ENCODE measurements around the gene MAGIX. TPM values are rescaled to one million over a fixed set of nuclear protein-coding genes. Genes with fewer than 3 reads are reported as not detected.

MAGIX gene
- total RNA-seq (2022; extraction: Qiagen RNA extraction), result 2.3 to 3.5 TPM (median 3.2 TPM) in 5 replicates

DNA sequence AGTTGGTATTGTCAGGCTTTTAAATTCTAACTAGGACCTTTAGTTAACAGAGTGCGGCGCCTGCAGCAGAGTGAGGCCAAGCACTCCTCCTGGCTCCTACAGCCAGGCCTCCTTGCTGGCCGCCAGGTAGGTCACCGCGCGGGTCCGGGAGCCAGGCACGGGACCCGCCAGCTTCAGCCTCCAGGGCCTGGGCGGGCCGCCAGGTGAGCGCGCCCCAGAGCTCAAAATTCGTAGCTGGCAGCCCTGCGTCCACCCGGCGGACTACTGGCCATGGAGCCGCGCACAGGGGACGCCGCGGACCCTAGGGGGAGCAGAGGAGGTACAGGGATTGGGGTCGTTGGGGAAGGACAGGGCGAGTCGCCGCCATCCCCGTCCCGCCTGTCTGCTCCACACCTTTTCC lies at the start of gene MAGIX:
TSS of gene MAGIX (plus strand) at position 139 of the 400 bp plus-strand sequence. CDS start at position 271, 132 bp downstream.

DNA sequence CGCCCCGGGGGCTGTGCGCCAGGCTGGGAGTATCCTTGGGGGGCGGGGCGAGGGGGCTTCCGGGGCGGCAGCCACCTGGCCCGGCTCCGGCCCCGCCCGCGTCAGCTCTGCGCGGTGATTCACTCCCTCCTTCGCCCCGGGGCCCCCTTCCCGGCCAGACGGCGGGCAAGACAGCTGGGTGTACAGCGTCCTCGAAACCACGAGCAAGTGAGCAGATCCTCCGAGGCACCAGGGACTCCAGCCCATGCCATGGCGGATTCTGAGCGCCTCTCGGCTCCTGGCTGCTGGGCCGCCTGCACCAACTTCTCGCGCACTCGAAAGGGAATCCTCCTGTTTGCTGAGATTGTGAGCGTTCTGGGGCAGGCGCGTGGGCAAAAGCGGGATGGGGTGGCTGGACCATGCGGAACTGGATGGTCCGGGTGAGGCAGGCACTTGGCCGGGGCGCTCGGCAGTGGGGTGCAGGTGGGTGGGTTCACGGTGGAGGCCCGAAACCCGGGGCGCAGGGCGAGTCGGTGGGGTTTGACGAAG lies 9.3 kb downstream of the MAGIX start, which contains the start of gene PLP2:
TSS of gene PLP2 (plus strand) at position 147 of the 528 bp plus-strand sequence. CDS start at position 250, 103 bp downstream.

DNA sequence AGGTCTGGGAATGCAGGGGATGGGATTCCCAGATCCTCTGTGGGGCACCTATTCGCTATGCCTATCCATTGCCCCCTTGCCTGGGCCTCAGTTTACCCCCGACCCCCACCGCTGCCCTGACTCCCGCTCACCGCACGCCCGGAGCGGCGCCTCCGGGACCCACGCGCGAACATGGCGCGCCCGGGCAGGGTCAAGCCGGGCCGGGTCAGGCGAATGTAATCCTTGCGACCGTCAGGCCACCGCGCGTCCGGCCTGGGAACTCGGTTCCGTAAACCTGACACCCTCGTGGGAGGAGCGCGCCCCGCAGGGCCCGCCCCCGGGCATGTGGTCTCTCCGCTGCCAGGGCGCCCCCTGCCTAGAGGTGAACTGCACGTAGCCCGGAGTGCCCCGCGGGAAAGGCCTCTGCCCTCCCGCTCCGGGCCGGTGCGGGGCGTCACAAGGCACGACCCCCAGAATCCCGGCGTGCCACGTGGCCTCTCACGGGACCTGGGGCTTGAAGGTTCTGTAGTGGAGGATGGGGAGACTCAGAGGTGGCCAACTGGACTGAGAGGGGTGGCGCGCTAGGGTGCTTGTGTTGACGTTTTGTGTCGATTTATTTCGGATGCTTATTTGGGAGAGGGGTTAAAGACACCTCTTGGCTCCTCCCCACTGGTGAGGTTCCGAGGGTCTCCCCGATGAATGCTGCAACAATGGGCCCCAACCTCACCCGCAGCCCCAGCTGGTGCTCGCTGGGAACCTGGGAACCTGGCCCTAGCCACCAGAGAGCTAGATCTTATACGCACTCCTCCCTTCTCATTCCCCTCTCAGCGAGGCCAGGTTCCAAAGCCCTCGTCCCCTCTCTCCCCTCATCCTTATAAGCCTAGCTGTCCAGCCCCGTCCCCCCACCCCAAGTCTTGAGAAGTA lies 23.8 kb downstream of the MAGIX start, which contains the start of gene PRICKLE3:
TSS of gene PRICKLE3 (minus strand) at position 249 of the 903 bp plus-strand sequence. CDS start at position 173, 76 bp downstream.

DNA sequence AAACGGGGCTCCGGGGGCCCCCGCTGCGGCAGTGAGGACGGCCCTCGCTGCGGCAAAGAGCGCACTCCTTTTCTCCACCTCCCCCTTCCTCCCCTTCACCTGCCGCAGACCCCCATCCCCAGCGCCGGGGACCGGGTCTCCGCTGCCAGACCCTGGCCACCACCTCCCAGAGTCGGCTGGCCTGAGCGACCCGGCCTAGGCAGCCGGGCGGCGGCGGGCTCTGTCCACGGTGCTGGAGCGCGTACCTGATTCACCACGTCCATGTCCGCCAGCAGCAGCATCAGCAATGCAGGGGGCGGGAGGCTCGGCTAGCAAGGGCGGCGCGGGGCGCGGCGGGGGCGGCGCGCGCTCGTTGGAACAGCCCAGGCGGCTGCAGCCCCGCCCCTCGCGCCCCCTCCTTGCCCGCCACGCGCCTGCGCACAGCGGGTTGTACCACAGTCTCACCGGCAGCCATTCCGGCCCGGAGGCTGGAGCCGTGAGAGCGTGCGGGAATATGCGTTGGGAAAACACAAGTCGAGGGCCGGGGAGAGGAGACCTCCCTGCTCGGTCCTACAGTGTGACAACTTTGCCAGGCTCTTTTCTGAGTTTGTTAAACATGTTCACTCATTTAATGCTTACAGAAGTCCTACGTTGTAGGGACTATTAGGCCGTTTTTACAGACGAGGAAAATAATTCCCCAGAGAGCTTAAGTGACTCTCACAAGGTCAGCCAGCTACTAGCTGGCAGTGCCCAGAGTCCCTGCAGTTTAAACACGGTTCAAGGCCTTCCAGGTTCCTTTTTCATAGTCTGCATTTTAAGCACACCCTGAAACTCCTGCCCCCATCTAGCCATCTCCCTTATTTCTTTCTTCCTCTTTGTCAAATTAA lies 37.6 kb downstream of the MAGIX start, which contains the start of gene SYP:
TSS of gene SYP (minus strand) at position 288 of the 866 bp plus-strand sequence. CDS start at position 281, 7 bp downstream.

Other genes with a start within 250 kb of the MAGIX start
- 8.5 to 9.6 TPM (median 9.3 TPM) in 5 replicates for gene PIM2, start 243.7 kb upstream of the MAGIX start, total RNA-seq (2022; extraction: Qiagen RNA extraction)
- gene OTUD5, start 205.2 kb upstream of the MAGIX start, total RNA-seq (2022; extraction: Qiagen RNA extraction), result 60.5 to 66.4 TPM (median 64.7 TPM) in 5 replicates
- 0.80 to 1.4 TPM (median 0.96 TPM) in 5 replicates for gene KCND1, start 190.9 kb upstream of the MAGIX start, total RNA-seq (2022; extraction: Qiagen RNA extraction)
- 17.3 to 20.9 TPM (median 19.0 TPM) in 5 replicates for gene GRIPAP1, start 160.5 kb upstream of the MAGIX start, total RNA-seq (2022; extraction: Qiagen RNA extraction)
- gene TFE3, start 119.4 kb upstream of the MAGIX start, total RNA-seq (2022; extraction: Qiagen RNA extraction), result 41.8 to 52.7 TPM (median 51.5 TPM) in 5 replicates
- gene CCDC120, start 103.8 kb upstream of the MAGIX start, total RNA-seq (2022; extraction: Qiagen RNA extraction), result 2.7 to 3.9 TPM (median 3.2 TPM) in 5 replicates
- 35.6 to 45.6 TPM (median 42.4 TPM) in 5 replicates for gene PRAF2, start 88.8 kb upstream of the MAGIX start, total RNA-seq (2022; extraction: Qiagen RNA extraction)
- 54.9 to 60.6 TPM (median 57.5 TPM) in 5 replicates for gene WDR45, start 82.9 kb upstream of the MAGIX start, total RNA-seq (2022; extraction: Qiagen RNA extraction)
- 21.6 to 24.3 TPM (median 22.5 TPM) in 5 replicates for gene GPKOW, start 39.0 kb upstream of the MAGIX start, total RNA-seq (2022; extraction: Qiagen RNA extraction)
- gene PLP2, start 9.1 kb downstream of the MAGIX start, total RNA-seq (2022; extraction: Qiagen RNA extraction), result 366 to 455 TPM (median 433 TPM) in 5 replicates
- gene PRICKLE3, start 23.6 kb downstream of the MAGIX start, total RNA-seq (2022; extraction: Qiagen RNA extraction), result 12.4 to 18.2 TPM (median 17.1 TPM) in 5 replicates
- gene SYP, start 37.4 kb downstream of the MAGIX start, total RNA-seq (2022; extraction: Qiagen RNA extraction), result 2.1 to 2.8 TPM (median 2.4 TPM) in 5 replicates
- not detected in 5 replicates for gene CACNA1F, start 70.6 kb downstream of the MAGIX start, total RNA-seq (2022; extraction: Qiagen RNA extraction)
- 12.2 to 15.7 TPM (median 14.1 TPM) in 5 replicates for gene CCDC22, start 72.7 kb downstream of the MAGIX start, total RNA-seq (2022; extraction: Qiagen RNA extraction)
- gene FOXP3, start 102.0 kb downstream of the MAGIX start, total RNA-seq (2022; extraction: Qiagen RNA extraction), result 0.12 to 0.19 TPM (median 0.14 TPM) in 5 replicates
- 1.4 to 4.1 TPM (median 2.8 TPM) in 5 replicates for gene PPP1R3F, start 107.0 kb downstream of the MAGIX start, total RNA-seq (2022; extraction: Qiagen RNA extraction)
- gene GAGE10, start 140.9 kb downstream of the MAGIX start, total RNA-seq (2022; extraction: Qiagen RNA extraction), result not detected in 5 replicates
- gene GAGE12J, start 159.3 kb downstream of the MAGIX start, total RNA-seq (2022; extraction: Qiagen RNA extraction), result not detected in 5 replicates
- gene GAGE13, start 168.8 kb downstream of the MAGIX start, total RNA-seq (2022; extraction: Qiagen RNA extraction), result not detected in 5 replicates